Measurements from ENCODE around the gene IRF3.

DNA sequence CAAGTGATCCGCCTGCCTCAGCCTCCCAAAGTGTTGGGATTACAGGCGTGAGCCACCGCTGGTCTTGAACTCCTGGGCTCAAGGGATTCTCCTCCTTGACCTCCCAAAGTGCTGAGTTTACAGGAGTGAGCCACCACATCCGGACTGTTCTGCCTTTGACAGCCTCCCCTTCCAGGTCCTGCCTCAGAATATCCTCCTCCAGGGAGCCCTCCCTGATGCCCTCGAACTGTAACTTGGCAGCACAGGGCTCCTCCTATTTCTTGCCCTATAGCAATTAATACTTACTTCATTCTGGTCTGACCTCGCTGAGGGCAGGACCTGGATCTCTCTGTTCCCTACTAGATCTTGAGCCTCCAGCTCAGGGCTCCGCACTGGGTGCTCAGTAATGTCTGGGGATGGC lies 31.2 kb upstream of the IRF3 start:
- TF ChIP-seq POLR2A (IDR thresholded peaks at IDR 0.05) (no peak), POLR2AphosphoS5 (IDR thresholded peaks at IDR 0.05) (no peak)
- TF ChIP-seq, protein P1, sequence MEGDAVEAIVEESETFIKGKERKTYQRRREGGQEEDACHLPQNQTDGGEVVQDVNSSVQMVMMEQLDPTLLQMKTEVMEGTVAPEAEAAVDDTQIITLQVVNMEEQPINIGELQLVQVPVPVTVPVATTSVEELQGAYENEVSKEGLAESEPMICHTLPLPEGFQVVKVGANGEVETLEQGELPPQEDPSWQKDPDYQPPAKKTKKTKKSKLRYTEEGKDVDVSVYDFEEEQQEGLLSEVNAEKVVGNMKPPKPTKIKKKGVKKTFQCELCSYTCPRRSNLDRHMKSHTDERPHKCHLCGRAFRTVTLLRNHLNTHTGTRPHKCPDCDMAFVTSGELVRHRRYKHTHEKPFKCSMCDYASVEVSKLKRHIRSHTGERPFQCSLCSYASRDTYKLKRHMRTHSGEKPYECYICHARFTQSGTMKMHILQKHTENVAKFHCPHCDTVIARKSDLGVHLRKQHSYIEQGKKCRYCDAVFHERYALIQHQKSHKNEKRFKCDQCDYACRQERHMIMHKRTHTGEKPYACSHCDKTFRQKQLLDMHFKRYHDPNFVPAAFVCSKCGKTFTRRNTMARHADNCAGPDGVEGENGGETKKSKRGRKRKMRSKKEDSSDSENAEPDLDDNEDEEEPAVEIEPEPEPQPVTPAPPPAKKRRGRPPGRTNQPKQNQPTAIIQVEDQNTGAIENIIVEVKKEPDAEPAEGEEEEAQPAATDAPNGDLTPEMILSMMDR (IDR thresholded peaks at IDR 0.05) = no peak

Data from prostate gland (tissue), 2 donors.